ENCODE results near the gene ETV1.

DNA sequence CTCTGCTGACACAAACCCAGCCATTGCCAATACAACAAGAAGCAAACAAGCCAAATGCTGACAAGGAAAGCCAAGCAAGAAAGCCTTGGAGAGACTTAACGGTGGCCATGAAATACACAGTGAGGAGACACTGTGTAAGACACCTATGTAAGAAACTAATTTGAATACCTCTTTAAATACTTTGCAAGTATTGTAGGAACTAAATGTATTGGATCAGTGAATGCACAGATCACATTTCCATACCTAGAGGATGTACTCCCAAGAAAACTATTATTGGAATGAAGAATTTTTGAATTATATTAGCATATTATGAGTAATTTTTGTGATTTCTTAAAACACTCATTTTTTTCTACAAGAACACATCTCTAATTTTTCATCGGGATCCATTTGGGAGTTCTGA, 34.0 kb downstream of the ETV1 start:
- TF ChIP-seq SRF (CRISPR knock-in tag; IDR thresholded peaks at IDR 0.05) = no peak
- TF ChIP-seq, protein P1, sequence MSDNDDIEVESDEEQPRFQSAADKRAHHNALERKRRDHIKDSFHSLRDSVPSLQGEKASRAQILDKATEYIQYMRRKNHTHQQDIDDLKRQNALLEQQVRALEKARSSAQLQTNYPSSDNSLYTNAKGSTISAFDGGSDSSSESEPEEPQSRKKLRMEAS (CRISPR knock-in tag; IDR thresholded peaks at IDR 0.05) = no peak
- TF ChIP-seq RNF2 (IDR thresholded peaks at IDR 0.05) = no peak
- no peak for TF ChIP-seq ZNF3 (CRISPR knock-in tag; IDR thresholded peaks at IDR 0.05)
- TF ChIP-seq RHOXF2B (CRISPR knock-in tag; conservative IDR thresholded peaks at IDR 0.05) = no peak
- TF ChIP-seq, protein P2, sequence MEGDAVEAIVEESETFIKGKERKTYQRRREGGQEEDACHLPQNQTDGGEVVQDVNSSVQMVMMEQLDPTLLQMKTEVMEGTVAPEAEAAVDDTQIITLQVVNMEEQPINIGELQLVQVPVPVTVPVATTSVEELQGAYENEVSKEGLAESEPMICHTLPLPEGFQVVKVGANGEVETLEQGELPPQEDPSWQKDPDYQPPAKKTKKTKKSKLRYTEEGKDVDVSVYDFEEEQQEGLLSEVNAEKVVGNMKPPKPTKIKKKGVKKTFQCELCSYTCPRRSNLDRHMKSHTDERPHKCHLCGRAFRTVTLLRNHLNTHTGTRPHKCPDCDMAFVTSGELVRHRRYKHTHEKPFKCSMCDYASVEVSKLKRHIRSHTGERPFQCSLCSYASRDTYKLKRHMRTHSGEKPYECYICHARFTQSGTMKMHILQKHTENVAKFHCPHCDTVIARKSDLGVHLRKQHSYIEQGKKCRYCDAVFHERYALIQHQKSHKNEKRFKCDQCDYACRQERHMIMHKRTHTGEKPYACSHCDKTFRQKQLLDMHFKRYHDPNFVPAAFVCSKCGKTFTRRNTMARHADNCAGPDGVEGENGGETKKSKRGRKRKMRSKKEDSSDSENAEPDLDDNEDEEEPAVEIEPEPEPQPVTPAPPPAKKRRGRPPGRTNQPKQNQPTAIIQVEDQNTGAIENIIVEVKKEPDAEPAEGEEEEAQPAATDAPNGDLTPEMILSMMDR (IDR thresholded peaks at IDR 0.05 in 2 of 3, conservative IDR thresholded peaks at IDR 0.05 in 1 of 3; ENCODE audit: insufficient read depth in 2 of 3, low read depth in 1 of 3, low read length in 3 of 3) = no peak
- no peak for TF ChIP-seq DDX20 (tag; IDR thresholded peaks at IDR 0.05; ENCODE audit: low read depth)
- no peak for TF ChIP-seq TCF7L2 (IDR thresholded peaks at IDR 0.05; ENCODE audit: low read depth, low read length)
- TF ChIP-seq LEF1 (IDR thresholded peaks at IDR 0.05) = no peak
- TF ChIP-seq HCFC1 (IDR thresholded peaks at IDR 0.05; ENCODE audit: low read depth, low read length) = no peak
- TF ChIP-seq ZNF263 (CRISPR knock-in tag; IDR thresholded peaks at IDR 0.05; ENCODE audit: borderline replicate concordance) = no peak
